ENCODE results near the gene COL18A1. TPM values are rescaled to one million over a fixed set of nuclear protein-coding genes. Genes with fewer than 3 reads are reported as not detected.

Gene COL18A1
- total and polyA plus RNA-seq, 2 of the 8 experiments (the other 6 are each of a cell fraction or from before 2014, with no cell fraction given): 145 to 201 TPM

DNA sequence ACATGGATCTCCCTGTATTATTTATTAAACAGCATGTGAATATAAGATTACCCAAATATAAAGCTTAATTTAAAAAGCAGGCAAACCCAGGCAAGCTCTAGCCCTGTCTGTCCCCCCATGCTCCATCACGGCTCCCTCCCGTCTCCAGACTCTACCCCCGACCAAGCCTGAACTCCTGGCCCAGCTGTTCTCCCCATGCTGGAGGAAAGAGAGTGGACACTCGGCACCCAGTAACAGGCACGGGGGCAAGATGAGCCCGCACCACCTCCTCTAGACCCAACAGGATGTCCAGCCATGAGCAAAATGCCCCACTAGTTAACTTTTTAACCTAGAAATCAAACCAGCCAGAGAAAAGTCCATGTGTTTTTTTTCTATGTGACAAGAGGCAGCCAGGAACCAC lies 118.0 kb downstream of the COL18A1 start:
- Histone ChIP-seq H3K36me3 (ENCODE audit: control insufficient read depth in 2 of 4, insufficient read depth in 4 of 4, low read length in 3 of 4) (peaks cover 2 to 37% (median 10%) of the 10 kb centered on the region in 4 experiments; a peak in 4 of 8 replicates), H2BK120ac (replicated peaks; ENCODE audit: low read depth, low read length) (no peak overlapping the region), H2AK5ac (ENCODE audit: low read depth, low read length) (no peak overlapping the region), H3K27me3 (replicated peaks in 1 of 4; ENCODE audit: control insufficient read depth in 3 of 4, extremely low read depth in 1 of 4, insufficient read depth in 3 of 4, low read length in 3 of 4) (no peaks in the 10 kb centered on the region), H2BK5ac (ENCODE audit: low read depth, low read length) (no peak overlapping the region), H2BK12ac (ENCODE audit: low read depth, low read length) (no peak overlapping the region), H3K23ac (ENCODE audit: insufficient read length) (no peak overlapping the region), H3K18ac (ENCODE audit: extremely low read depth, low read length) (no peak overlapping the region), H3K4ac (replicated peaks; ENCODE audit: insufficient read length, low read depth, low read length) (no peak overlapping the region), H3K9me3 (ENCODE audit: insufficient read depth in 2 of 2, low read depth in 1 of 2, low read length in 1 of 2) (peaks cover 0 to 22% of the 10 kb centered on the region in 2 experiments; a peak in 3 of 4 replicates), H3K27ac (ENCODE audit: low read depth, low read length) (no peak overlapping the region), H4K5ac (ENCODE audit: insufficient read length, low read depth, low read length) (no peak overlapping the region), H3K56ac (replicated peaks; ENCODE audit: insufficient read length, low read depth, low read length) (no peak overlapping the region), H3K23me2 (ENCODE audit: low read depth, low read length) (no peaks in the 10 kb centered on the region), H2AFZ (ENCODE audit: low read length) (no peak overlapping the region), H3K79me1 (ENCODE audit: low read depth, low read length) (no peaks in the 10 kb centered on the region), H2BK20ac (ENCODE audit: low read length) (no peak overlapping the region), H3K79me2 (ENCODE audit: control insufficient read depth in 1 of 2, insufficient read depth in 2 of 2, low read length in 2 of 2) (no peaks in the 10 kb centered on the region), H3K4me3 (ENCODE audit: extremely low read depth in 1 of 4, insufficient read depth in 2 of 4, low read depth in 3 of 4, low read length in 4 of 4) (no peak overlapping the region), H3K4me2 (ENCODE audit: insufficient read depth in 1 of 2, low read depth in 2 of 2, low read length in 2 of 2) (no peak overlapping the region), H3K4me1 (replicated peaks in 1 of 4; ENCODE audit: control insufficient read depth in 3 of 4, insufficient read depth in 4 of 4, low read length in 3 of 4) (no peaks in the 10 kb centered on the region), H4K8ac (ENCODE audit: extremely low read depth, insufficient read depth, low read length) (no peak overlapping the region), H4K20me1 (replicated peaks in 1 of 2; ENCODE audit: control insufficient read depth in 1 of 2, insufficient read depth in 2 of 2, low read length in 2 of 2) (peaks cover 4% of the 10 kb centered on the region in 2 experiments), H2BK15ac (ENCODE audit: low read length) (no peak overlapping the region), H4K91ac (replicated peaks; ENCODE audit: insufficient read length, low read length) (no peak overlapping the region), H3K14ac (ENCODE audit: insufficient read length) (no peak overlapping the region), H3K9ac (replicated peaks in 1 of 4; ENCODE audit: extremely low read depth in 1 of 4, low read depth in 3 of 4, low read length in 3 of 4) (no peak overlapping the region)
- CTCF ChIA-PET (ENCODE audit: partially characterized antibody): interaction anchor here (1.2 kb wide), 1 partner anchor 382 kb away, joined by 3 read pairs; no protein-coding TSS in a partner anchor
- 94% methylated on average over 6 of the region's 6 CpGs; no CpG with 5 or more reads in 1 of the 2 experiments for WGBS, 2 experiments (ENCODE audit: extremely low coverage in 1 of 2, insufficient coverage in 1 of 2, insufficient read length in 1 of 2, insufficient replicate concordance in 2 of 2, low coverage in 1 of 2, low lambda C conversion rate in 2 of 2, missing lambda C conversion rate in 1 of 2)
- POLR2A ChIA-PET (ENCODE audit: partially characterized antibody): interaction anchor here (0.8 to 2.2 kb wide), 4 partner anchors 9 to 30 kb away, joined by 3 to 6 read pairs (median 4); no protein-coding TSS in a partner anchor
- no peak for FAIRE-seq
- DNase-seq (ENCODE audit: low read depth in 1 of 2, low spot score in 2 of 2): no peak
- TF ChIP-seq JUND (IDR thresholded peaks at IDR 0.05; ENCODE audit: low read length) (no peak), BCL11A (IDR thresholded peaks at IDR 0.05; ENCODE audit: low read depth in 2 of 2, low read length in 2 of 2) (no peak), CTBP2 (IDR thresholded peaks at IDR 0.05; ENCODE audit: borderline replicate concordance, insufficient read depth, insufficient read length, low read length) (no peak), TAF7 (optimal IDR thresholded peaks at IDR 0.05; ENCODE audit: borderline replicate concordance, low read depth, low read length) (no peak), SIRT6 (IDR thresholded peaks at IDR 0.05; ENCODE audit: low read length) (no peak), ZNF274 (IDR thresholded peaks at IDR 0.05; ENCODE audit: borderline replicate concordance, extremely low read depth, low read length) (no peak), TEAD4 (IDR thresholded peaks at IDR 0.05; ENCODE audit: low read depth, low read length) (no peak), POU5F1 (IDR thresholded peaks at IDR 0.05; ENCODE audit: low read depth, low read length) (no peak), KDM4A (IDR thresholded peaks at IDR 0.05; ENCODE audit: low read depth, low read length, severe bottlenecking) (no peak), HDAC2 (IDR thresholded peaks at IDR 0.05; ENCODE audit: borderline replicate concordance in 1 of 2, low read depth in 2 of 2, low read length in 2 of 2) (no peak), EZH2 (IDR thresholded peaks at IDR 0.05; ENCODE audit: low read depth, low read length, severe bottlenecking) (no peak)
- TF ChIP-seq, protein P1, sequence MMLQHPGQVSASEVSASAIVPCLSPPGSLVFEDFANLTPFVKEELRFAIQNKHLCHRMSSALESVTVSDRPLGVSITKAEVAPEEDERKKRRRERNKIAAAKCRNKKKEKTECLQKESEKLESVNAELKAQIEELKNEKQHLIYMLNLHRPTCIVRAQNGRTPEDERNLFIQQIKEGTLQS (IDR thresholded peaks at IDR 0.05; ENCODE audit: insufficient read depth, low read depth, low read length): no peak
- TF ChIP-seq, protein P2, sequence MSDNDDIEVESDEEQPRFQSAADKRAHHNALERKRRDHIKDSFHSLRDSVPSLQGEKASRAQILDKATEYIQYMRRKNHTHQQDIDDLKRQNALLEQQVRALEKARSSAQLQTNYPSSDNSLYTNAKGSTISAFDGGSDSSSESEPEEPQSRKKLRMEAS (IDR thresholded peaks at IDR 0.05): no peak

All from H1 (cell line).